Activated T-helper 1 cell treated with Interleukin-2 at 50 U/mL for 16 hours (primary cell): ENCODE results near the gene NACAD.

Experiments
- DNase-seq: peaks from one replicate; pipeline ENCODE4 v3.0.0-alpha.2; 2020; ENCODE audit warnings: low read depth

NACAD gene

DNA sequence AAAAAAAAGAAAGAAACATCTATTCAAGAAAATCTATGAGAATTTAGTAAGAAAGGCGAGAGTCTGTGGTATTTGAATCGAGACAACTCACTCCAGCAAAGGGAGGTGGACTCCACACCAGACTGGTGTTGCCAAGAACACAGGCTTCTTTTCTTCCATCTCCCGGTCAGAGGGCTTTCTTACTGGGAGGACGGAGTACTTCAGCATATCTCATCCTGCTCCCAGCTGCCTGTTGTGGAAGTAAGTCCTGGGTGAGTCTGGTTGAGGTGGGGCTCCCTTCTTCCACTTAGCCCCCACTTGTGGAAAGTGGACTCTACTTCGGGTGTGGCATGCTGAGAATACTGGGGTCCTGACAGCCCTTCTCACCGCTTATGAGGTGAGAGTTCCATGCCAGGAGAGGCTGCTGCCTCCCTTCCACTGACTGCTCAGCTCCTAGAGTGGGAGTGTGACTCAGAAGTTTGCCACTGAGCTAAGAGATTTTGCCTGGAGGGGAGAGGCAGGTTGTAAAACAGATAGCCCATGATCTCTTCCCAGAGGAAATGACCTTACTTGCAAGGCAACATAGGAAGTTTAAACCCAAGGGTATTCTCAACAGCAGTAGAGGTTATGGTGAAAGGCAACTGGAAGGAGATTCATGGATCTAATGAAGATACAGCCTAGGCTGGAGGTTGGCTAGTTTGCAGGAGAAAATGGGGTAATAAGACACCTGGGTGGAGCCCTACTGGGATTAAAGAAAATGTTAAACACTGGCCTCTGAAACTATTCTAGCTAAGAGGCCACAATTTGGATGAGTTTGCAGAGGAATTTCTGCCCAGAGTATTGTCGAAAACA lies 3.5 kb upstream of the NACAD start:
- DNase-seq = no peak

DNA sequence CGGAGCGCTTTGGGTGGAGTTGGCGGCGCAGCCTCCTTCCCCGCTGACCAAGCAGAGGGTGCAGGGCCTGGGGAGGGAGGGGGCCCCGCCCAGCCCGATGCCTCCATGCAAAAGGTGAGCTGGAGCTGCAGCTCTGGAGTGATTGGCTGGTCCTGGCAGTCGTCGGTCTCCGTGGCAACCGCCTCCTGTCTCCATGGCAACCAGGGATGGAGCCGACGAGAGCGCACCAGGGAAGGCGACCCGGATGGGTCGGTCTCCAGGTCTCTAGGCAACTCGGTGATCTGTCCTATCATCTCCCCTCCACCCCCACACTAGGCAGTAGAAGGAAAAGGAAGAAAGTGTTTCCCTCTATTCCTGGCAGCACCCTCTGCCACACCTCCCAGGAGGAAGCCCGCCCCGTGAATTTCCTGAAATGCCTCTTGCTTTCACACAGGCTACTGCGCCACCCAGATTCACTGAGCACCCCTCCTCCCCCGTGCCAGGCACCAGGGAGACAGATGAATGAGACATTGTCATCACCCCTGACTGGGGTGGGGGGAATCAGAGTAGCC lies 647 bp upstream of the NACAD start:
- DNase-seq = peak; percentile 33

DNA sequence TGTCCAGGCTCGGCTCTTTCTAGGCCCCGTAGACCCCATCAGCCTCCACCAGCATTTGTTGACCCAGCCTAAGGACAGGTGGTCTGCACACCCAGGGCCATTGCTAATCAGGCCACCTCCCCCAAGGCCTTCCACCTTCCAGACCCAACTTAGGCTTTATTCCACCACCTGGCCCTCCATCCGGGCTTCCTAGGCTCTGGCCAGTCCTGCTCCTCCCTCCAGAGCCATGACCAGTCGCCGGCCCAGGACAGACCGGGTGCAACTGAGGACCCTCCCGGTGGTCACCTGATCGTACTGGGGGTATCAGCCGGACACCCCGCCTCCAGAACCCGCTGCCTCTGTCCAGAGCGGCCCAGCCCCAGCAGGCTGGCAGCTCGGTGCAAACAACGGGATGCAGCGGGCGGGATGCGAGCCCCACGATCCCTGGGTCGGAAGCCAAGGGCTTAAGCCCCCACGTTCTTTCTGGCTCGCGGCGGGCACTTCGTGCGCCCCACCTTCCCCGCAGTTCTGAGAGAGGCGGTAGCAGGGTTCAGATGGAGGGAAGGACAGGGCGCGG lies 545 bp downstream of the NACAD start:
- no peak for DNase-seq

DNA sequence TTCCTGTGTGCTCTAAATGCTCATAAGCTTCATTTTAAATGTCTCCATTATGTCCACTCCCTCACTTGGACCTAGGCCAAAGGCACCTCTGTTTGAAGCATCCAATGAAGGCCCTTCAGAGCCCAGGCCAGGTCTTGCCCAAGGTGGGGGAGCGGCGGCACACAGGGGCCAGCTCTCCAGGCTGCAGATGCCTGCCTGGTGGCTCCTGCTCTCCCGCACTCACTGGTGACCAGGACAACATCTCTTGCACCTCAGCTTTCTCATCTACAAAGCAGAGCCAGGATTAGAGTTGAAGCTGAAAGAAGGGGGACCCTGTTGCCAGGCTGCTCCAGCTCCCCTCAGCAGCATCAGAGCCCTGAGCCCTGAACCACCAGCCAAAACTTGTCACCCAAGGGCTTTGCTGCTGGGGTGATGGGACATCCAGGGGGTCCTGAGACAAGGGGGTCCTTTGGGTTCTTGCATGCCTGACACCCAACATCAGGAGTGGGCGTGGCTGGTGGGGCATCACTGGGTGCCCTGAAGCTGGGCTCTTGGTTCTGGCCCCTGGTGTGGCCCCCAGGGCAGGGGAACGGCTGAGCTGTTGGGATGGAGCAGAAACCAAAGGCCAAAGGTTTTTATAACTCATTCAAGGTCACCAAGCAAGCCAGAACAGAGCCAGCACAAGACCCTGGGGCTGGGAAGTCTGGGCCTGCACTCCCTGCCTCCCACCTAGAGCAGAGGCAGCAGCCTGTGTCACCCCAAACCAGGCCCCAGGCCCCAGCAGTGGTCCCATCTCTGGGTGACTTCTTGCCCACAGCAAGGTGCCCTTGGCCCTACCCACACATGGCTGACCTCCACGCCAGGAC lies 1.2 kb downstream of the NACAD start:
- no peak for DNase-seq

DNA sequence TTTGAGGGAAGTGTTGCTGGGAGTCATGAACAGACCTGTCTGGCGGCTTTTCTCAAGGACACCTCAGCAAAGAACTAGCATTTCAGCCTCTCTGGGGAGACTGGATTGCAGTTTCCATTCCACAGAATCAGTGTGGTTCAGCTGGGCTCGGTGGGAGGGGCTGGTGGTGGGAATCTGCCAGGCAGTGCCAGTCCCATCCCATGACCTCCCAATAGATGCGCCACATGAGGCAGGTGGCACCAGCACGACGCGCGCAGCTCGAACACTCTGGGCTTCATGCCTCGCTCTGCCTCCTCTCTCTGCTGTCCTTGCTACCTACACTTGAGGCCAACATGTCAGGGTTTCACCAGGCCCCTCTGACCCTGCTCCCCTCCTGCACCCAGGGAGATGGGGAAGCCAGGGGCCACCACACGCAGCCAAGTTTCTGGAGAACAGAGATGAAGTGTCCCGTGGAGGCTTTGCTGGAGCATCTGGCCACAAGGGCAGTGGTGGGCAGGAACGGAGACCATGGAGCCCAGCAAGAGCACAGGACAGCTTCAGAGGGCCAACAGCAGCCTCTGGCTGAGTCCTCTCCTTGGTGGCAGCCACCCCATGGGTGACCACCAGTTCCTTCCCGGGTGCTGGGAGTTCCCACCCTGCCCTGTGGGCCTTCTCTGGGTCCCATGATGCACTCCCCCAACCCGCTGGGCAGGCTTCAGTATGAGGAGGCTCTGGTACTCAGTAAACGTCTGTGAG lies 2.3 kb downstream of the NACAD start:
- no peak for DNase-seq

DNA sequence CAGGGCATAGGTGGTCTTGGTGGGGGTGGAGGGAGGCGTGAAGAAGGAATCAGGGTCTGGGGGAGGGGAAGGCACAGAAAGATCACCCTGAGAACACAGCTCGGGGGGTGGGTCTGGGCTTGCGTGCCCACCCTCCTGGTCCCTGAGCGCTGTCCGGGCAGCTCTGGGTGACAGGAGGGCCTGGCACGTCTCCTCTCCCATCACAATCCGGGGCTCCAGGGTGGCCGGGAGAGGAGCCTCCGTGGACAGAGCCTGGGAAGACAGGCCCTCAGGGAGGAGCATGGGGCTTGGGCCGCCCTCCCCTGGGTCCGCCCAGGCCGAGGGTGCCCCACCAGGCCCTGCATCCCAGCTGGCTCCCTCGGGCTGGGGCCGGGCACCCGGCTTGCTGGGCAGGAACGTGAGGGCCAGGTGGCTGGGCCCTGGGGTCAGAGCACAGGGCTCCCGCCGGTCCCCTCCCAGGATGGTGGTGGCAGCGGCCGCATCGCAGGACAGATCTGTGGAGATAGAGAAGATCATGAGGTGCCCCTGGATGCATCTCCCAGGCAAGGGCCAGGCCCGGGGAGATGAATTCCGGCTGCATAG lies 3.1 kb downstream of the NACAD start:
- no peak for DNase-seq

DNA sequence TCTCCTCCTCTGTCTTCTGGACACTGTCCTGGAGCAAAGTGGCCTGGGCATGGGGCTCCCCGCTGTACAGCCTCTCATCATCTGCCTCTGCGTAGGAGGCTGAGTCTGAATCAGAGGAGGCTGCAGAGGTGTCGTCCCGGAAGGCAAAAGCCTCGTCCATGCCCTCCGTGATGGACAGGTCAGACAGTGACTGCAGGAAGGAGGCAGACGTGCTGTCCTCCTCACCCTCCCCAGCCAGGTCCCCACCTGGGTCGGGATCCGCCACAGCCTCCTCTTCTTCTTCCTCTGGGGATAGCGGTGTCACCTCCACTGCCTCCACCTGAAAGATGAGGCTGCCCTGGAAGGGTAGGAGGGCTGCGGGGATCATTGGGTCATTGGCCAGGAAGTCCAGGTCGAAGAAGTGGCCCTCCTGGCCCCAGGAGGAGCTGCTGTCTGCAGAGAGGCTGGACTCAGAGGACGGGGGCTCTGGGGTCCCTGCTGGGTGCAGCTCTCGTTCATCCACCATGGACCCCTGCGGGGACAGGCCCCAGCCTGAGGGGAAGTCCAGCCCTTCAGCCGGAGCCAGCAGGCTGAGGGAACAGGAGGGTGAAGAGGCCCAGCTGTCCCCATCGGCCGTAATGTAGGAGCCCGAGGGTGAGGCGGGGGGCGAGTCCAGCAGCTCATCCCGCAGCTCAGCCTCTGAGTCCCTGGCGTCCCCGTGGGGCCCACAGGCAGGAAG lies 3.7 kb downstream of the NACAD start:
- no peak for DNase-seq

DNA sequence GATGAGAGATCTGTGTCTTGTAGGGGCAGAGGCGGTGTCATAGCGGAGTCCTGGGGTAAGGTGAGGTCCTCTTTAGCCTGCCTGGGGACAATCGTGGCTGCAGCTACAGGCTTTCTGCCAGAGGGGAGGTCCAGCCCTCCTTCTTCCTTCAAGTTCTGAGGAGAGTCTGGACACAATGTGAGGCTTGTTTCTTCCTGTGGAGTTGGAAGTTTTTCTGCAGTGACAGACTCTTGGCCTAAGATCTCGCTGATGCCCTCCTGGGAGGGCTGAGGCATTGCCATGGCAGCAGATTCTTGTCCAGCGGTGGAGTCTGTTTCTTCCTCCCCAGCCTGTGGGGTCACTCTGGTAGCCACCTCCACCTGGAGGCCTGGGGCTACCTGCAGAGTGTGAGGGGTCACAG lies 4.4 kb downstream of the NACAD start:
- no peak for DNase-seq

DNA sequence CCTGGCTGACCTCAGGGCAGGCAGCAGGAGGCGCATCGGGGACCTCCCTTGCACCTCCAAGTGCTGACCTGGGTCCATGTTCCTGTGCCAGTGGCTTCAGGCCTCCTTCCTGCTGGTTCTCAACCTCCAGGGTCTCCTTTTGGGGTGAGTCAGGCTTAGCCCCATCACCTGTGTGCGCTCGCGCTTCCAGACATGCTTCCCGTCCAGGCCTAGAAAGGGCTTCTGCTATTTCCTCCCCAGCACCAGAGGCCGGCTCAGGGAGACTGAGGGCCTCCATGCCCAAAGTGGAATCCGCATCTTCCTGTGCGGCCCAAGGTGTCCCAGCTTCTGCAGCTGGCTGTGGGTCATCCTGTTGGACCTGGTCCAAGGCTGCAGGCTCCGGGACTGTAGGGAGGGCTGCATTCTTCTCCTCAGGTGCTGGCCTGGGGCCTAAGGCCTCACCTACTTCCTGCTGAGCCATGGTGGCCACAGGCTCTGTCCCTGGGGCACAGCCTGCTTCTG lies 5.9 kb downstream of the NACAD start:
- DNase-seq = no peak

DNA sequence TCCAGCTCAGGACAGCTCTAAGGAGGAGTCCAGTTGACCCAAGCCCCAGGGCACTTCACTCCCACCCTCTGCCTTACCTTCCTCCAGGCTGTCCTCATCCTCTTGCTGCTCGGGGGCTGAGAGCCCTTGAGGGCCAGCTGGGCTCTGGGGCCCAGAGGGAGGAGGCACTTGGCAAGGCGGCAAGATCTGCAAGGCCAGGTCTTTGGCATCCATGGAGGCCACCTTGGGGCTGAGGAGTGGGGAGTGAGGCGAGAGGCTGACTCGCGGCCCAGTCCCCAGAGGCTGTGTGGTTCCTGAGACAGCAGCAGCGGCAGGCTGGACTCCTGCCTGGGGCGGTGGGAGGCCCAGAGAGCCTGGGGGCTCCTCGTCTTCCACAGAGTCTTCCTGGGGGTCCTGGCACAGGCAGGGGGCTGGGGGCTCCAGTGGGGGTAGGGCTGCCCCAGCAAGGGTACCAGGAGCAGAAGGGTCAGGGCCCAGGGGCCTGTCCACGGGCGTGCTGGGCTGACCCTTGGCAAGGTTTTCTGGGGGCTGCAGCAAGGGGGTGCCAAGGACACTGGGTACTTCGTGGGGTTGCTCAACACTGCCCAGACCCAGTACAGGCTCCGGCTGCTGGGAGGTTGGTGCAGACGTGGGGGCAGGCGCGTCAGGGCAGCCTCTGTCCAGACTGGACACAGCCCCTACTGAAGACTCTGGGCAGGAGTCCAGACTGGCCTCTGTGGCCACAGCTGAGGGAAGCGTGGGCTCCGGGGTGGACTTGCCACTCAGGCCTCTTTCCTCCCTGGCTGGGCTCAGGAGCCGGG lies 6.5 kb downstream of the NACAD start:
- no peak for DNase-seq

DNA sequence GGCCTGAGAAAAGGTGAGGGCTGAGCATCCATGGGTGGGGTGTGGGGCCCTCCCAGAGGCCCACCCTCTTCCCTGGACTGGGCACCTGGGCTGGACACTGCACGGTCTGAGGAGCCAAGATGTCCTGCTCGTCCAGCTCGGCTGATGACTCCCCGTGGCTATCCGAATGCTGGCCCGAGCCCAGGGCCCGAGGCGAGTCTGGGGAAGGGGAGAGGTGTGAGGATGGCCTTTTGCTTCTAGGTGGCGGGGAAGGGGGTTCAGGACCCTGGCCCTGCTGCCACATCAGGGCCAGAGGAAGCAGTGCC lies 7.1 kb downstream of the NACAD start:
- no peak for DNase-seq

DNA sequence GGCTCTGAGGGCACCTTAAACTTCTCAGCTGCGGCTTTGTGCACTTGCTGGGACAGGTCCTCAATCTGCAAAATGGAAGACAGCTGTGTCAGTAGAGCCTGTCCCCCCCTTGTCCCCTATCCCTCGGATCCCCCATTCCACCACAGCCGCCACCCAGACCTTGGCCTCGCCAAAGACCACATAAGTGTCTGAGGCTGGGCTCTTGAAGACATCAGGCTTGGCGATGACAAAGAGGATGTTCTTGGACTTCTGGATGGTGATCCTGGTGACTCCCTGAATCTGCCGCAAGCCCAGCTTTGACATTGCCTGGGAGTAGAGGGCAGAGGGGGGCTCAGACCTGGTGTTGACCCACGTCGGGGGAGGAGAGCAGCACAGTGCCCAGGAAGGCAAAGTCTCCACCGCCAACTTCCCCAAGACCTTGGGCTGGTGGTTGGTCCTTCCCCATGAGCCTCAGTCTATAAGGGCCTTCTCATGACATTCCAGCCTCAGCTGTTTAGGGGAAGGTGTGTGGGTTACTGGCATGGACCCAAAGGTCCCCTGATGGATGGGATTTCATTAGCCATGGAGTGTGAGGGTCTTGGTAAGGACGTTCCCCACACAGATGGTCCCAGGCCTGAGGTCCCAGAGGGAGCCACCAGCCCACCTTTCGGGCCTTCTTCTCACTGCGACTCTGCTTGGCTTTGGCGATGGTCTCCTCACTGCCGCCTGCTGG lies 7.7 kb downstream of the NACAD start:
- no peak for DNase-seq

DNA sequence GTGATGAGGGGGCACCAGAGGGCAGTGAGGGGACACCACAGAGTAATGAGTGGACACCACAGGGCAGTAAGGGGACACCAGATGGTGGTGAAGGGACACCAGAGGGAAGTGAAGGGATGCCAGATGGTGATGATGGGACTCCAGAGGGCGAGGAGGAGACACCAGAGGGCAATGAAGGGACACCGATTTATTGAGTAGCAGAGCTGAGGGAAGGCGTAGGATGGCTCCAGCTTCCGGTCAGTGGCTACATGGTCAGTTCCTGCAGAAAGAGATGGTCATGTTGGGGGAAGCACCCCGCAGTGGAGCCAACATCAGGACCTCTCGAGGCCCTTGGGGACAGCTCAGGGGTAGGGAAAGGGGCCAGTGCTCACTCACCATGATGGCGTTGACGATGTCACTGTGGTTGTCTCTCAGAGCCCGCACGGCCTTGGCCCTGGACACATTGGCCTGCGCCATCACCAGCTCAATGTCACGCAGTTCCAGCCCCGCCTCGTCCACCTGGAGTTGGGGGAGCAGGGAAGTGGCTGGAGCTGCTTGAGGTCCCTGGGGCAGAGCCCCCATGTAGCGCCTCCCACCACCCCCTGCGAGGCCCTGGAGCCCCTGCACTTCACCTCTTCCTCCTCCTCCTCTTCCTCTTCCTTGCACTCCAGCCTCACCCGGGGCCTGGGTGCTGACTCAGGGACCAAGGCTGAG lies 8.4 kb downstream of the NACAD start:
- DNase-seq = no peak

DNA sequence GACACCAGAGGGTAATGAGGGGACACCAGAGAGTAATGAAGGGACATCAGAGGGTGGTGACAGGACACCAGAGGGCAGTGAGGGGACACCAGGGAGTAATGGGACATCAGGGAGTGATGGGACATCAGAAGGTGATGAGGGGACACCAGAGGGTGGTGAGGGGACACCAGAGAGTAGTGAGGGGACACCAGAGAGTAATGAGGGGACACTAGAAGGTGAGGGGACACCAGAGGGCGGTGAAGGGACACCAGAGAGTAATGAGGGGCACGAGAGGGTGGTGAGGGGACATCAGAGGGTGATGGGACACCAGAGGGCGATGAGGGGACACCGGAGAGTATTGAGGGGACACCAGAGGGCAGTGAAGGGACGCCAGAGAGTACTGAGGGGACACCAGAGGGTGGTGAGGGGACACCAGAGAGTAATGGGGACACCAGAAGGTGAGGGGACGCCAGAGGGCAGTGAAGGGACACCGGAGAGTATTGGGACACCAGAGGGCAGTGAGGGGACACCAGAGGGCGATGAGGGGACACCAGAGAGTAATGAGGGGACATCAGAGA lies 10.6 kb downstream of the NACAD start:
- no peak for DNase-seq

DNA sequence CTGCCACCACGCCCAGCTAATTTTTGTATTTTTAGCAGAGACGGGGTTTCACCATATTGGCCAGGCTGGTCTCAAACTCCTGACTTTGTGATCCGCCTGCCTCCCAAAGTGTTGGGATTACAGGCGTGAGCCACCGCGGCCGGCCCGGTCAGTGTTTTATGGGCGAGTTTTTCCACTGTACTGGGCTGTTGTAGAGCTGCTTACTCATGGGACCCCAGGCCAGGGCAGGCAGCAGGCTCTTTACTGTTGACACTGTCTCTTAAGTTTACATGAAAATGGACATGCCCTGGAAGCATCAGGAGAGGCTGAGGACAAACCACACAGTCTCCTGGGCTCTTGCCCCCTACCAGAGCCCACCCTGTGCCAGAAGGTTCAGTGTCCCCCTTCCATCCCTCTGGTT lies 11.2 kb downstream of the NACAD start:
- DNase-seq = no peak

DNA sequence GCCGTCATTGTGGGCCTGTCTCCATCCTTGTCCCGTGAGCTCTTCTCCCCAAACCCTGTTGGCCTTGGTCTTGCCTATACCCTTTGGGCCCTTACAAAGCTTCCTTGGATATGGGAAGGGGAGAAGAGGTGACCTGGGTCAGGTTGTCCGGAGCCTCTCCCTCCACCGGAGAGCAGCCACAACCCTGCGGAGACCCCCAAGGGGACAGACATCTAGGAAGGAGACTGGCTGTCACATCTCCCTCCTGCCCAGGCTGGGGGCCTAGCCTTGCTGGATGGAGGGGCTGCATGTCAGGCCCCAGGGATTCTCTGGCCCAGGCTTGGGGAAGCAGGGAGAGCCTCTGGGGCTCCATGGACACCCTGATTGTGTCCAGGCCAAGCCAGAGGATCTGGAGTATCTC lies 11.8 kb downstream of the NACAD start:
- DNase-seq = no peak

DNA sequence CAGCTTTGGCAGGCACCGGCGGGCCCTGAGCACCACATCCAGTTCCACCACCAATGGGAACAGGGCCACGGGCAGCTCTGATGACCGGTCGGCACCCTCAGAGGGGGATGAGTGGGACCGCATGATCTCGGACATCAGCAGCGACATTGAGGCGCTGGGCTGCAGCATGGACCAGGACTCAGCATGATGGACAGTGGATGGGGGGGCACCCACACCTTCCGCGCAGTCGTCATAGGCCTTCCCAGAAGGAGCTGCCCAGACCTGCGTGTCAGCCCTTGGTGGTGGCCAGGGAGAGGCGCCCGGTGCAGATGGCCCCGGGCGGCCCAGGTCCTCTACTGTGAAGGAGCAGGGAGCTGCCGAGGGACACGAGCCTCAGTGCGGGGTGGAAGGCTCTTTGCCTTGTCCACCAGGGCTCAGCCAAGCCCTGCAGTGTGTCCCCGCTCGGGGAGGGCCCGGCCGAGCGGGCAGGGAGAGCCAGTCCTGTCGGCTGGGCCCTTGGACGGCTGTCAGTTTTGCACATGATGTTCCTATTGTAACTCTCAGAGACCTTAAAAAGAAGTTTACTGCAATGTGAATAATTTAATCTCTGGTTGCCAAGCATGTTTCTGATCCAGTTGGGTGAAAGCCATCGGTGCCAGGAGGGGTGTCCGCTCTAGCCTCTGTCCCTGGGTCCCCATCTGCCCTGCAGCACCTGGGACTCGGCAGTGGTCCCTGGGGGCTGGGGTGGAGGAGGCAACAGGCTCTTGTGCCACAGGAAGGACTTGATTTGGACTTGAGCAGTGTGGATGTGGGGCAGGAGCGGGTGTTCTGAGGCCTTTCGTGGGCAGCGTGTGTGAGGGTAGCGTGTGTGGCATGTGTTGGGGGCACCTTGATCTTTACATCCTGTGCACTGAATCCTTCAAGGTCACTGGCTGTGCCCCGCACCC lies 12.6 kb downstream of the NACAD start:
- DNase-seq = no peak

DNA sequence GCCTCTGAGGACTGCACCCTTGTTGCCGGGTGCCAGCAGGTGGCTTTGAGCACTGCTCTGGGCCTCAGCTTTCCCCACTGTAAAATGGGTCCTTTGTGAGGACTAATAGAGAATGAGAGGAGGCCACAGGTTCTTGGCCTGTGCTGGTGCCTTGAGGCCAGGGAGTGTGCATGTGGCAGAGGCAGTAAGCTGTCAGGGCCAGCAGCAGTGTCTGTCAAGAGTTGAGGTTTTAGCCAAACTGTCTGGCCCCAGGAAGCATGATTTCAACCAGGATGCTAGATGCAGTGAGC lies 13.5 kb downstream of the NACAD start:
- no peak for DNase-seq
